MV-4-11 (cell line): Measurements from ENCODE around the gene RPP38.

Experiments used
- DNase-seq: peaks from one replicate; lab custom pipeline; 2025; lab: John Stamatoyannopoulos, UW

The RPP38 gene

DNA sequence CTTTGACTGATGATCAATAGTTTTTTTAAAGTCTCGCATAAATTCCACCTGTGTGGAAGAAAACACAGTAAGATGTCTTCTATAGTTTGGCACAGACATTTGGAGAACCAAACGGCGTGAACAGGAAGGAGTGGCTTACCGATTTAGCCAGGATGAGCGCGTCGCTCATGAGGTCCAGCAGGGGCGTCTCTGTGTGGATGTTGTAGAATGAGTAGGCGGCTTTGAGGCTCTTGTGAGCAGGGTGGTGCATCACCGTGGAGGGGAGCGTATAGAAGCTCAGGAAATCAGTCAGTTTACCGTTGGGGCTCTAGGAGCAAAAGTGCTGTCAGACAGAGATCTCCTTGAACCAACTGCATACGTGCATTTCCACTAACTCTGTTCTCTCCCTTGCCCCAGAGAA is 15.5 kb downstream of the RPP38 start:
- DNase-seq, result no peak

DNA sequence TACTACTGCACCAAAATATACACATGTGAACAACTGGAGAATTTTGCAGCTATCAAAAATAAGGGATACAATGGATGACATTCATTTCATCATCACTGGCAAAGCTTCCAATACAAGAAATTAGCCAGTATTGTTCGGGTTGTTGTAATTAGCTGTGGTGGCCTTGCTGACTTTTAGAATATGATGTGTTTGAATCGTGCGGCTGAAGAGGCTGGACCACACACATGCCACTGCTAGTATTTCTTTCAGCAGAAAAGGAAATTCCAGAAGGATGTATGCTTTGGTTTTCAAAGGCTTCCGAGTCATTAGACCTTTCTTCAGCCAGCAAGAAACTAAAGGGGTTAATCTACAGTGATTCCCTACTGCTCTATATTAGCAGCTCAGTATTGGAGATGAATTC is 16.6 kb downstream of the RPP38 start:
- no peak for DNase-seq

- DNase-seq, result no peak
Observed at GRCh38 chr10:15116225-15116624, 19.1 kb downstream of the RPP38 start.

DNA sequence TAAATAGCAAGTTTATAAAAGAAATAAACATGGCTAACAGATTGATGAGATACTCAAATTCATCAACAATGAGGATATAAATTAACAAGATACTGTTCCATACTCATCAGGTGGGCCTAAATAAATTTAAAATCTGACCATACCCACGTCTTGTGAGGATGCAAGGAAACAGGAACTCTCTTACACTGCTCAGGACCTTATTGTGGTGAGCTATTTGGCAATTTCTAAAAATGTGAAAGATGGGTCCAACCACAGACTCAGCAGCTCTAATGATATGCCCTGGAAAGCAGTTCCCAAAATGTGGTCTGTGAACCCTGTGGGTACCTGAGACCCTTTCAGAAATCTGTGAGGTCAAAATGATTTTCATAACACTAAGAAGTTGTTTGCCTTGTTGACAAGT is 21.5 kb downstream of the RPP38 start:
- peak; percentile 75 for DNase-seq

GRCh38 chr10:15120523-15120922 is 23.4 kb downstream of the RPP38 start:
- no peak for DNase-seq

DNA sequence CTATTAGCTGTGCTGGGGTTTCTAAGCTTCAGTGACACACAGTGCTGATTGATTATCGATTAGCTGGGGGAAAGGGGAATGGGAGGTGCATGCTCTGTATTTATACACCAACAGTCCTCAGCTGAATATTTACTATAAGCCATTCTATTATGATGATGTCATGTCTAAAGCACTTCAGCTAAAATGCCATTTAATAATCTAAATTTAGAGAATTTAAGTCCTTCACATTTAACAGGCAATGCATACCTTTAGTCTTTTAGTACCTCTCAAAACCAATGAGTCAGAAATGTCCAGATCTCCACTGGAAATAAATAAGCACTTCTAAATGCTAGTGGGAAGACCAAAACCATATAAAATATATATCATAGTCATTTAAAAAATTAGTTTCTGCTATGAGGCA is 24.6 kb downstream of the RPP38 start:
- DNase-seq, result no peak

GRCh38 chr10:15122477-15123030 is 25.4 kb downstream of the RPP38 start:
- no peak for DNase-seq

DNA sequence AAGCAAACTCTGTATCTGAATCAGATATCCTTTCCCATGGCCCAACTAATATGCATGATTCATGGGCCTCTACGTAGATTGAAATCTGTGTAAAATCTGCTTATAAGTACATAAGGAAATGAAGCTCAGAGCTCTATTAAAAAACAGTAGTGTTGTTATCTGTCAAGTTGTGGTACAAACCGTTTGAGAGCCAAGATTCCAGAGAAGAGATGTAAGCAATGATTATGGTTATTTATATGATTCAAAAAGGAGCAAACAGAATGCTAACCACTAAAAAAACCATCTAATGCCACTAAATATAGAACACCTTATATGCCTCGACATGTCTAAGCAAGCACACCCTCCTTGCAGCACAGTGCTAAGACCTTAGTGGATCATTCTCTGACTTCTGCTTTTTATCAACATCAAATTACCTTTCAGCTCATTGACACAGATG is 26.6 kb downstream of the RPP38 start:
- no peak for DNase-seq

- DNase-seq, result no peak
Observed at GRCh38 chr10:15124190-15124589, 27.0 kb downstream of the RPP38 start.

GRCh38 chr10:15124908-15125307 is 27.8 kb downstream of the RPP38 start:
- DNase-seq, result no peak

- no peak for DNase-seq
Observed at GRCh38 chr10:15131330-15131729, 34.2 kb downstream of the RPP38 start.

- no peak for DNase-seq
Observed at GRCh38 chr10:15136129-15137035, 39.2 kb downstream of the RPP38 start.

GRCh38 chr10:15137036-15137359 is 39.8 kb downstream of the RPP38 start:
- no peak for DNase-seq

DNA sequence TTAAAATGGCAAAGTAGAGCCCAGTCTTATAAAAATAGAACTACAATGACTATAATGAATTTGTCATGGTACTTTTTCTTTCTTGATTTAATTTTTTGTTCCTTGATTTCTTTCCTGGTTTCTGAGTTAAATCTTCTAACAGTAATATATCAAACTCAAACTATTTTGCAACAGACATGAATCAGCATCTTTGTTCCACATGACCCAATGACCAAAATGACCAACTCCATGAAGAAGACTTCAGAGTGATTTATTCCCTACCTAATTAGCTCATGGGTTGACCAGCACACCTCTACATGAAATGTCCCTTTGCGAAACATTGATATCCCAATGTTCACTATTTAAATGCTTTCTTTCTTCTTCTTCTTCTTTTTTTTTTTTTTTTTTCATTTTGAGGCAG is 40.5 kb downstream of the RPP38 start:
- DNase-seq, result no peak

DNA sequence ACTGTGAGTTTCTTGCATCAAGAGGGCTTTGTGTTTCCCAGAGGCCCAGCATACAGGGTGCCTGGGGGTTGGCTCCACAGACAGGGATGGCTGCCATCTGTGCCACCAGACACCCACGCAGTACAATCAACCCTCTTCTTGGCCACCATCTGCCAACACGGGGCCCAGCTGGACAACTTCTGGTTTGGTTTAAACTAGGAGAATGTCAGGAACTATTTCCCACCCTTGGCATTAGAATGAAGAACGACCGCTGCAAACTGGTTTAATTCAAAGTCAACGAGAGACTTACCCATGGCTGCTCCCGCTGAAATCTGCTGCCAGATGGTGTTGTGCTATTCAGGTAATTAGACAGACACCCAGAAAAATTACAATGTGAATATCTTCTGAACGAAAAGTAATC is 43.5 kb downstream of the RPP38 start:
- no peak for DNase-seq

DNA sequence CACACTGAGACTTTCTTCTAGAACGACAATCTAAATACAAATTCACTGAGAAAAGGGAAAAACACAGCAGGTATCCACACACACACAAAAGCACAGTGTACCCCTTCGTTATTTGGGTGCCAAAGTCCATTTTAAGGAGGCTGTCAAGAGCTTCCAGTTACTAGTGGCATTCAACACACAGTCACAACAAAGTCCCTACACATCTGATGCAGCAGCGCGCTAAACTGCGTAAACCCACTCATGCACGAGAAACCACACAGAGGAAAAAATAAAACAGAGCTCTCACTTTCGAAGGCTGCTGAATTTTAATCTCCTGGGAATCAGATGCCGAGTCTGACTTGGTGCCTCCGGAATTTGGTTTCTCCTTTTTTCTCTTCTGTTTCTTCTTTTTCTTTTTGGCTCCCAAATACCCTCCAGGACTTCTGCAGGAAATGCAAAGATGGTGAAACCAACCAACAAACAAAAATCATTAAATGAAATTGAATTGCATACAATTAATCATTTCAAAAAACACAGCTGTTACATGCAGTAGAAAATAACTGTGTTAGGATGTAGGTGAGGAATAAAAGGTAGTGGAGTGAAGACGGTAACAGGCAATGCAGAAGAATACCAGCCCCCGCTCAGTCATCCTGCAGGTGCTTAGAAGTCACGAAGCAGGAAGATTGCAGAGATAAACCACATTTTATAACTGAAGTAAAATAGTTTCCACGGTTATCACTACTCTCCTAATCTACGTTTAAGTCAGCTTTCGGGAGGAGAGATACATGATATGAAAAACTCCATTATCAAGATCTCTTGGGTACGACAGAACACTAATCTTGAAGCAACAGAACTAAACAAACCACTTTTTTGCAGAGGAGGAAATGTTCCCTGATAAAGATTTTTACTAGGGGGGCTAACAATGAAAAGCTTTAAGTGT is 44.2 kb downstream of the RPP38 start:
- DNase-seq, result no peak

GRCh38 chr10:15144788-15145187 is 47.6 kb downstream of the RPP38 start:
- no peak for DNase-seq

DNA sequence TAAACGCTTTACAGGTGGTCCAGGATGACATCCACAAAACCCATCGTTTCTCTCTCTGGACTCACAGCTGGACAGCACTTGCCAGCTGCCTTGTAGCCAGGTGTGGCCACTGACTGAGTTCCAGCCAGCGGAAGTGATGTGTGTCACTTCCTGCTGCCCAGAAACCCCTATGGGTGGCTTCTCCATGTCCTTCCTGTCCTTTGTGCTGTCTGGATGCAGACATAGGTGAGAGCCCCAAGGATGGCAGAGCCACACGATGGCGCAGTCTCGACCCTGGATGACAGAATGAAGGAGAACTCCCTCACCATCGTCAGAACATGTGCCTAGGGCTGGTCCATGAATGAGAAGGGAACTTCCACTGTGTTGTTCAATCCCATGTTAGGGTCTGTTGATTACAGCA is 49.2 kb downstream of the RPP38 start:
- DNase-seq, result no peak

DNA sequence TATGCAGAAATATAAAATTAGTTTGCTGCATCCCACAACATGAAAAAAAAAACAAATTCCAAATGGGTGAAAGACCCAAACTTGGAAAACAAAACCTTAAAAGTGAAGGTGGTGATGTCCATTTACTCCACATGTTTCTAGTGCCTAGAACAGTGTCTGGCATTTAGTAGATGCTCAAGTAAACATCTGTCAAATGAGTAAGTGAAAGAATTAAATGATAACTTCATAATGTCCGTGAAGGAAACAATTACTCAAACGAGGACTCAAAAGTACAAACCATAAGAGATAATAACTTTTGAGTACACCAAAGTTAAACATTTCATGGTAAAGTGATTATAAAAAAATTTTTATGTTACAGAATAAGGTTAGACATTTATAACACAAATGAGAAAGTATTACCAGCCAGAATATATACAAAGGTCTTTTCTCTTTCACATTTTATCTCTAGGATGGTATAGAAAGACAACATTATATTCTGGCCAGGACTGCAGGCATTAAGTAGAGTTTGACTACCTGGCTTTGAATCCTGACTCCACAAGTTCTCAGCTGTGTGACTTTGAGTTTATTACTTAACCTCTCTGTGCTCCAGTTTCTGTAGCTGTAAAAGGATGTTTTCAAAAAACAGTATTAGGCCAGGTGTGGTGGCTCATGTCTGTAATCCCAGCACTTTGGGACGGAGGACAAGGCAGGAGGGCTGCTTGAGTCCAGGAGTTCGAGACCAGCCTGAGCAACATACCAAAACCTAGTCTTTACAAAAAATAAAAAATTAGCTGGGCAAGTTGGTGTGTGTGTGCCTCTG is 50.6 kb downstream of the RPP38 start:
- no peak for DNase-seq

- DNase-seq, result no peak
Observed at GRCh38 chr10:15149042-15149771, 52.1 kb downstream of the RPP38 start.

- no peak for DNase-seq
Observed at GRCh38 chr10:15150563-15150962, 53.4 kb downstream of the RPP38 start.
